Spleen (tissue), 7 donors: ENCODE data around the gene MYO15A.

Experiments used
- POLR2A ChIP-seq, 3 donors: fragments of 450-650 bp; IDR thresholded peaks; one replicate each; pipeline ENCODE4 v1.5.1; 2017; ENCODE audit warnings: antibody characterized with exemption in 3 of 3, mild to moderate bottlenecking in 1 of 3
- POLR2AphosphoS5 ChIP-seq, 3 donors: sonication (generic); formaldehyde crosslinking; IDR thresholded peaks; one replicate each; pipeline ENCODE4 v1.5.1; 2017; ENCODE audit warnings: antibody characterized with exemption in 3 of 3
- TF ChIP-seq, protein P1 (sequence below), 11 experiments: fragments of 200-600 bp in 7 of 11; fragments of 450-650 bp in 4 of 11; sonication (generic) in 4 of 11; IDR thresholded peaks in 8 of 11; conservative IDR thresholded peaks in 3 of 11; 1 replicate in 7 of 11; 2 replicates in 4 of 11; pipeline versions ENCODE4 v1.4.0 to v1.8.0; 2016 to 2021; ENCODE audit warnings: antibody characterized with exemption in 11 of 11, inconsistent platforms in 4 of 11, mild to moderate bottlenecking in 1 of 11
- donor health status: DM: no; HTN: no; CAD: no; lungs with moderate emphysema.
- donor health status: DM: no; HTN: no; CAD: no.
- donor health status: DM: no; HTN: no; CAD: no.

DNA sequence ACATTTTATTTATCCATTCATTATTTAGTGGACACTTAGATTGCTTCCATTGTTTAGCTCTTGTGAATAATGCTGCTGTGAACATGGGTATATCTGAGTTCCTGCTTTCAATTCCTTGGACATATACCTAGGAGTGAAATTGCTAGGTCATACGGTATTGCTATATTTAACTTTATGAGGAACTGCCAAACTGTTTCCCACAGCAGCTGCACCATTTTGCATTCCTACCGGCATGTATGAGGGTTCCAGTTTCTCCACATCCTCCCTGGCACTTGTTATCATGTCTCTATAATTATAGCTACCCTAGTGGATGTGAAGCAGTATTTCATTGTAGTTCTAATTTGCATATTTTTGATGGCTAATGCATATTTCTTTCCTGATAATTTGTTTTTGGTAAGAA, 44.5 kb upstream of the MYO15A start:
- TF ChIP-seq POLR2A (IDR thresholded peaks at IDR 0.05): no peak
- TF ChIP-seq, protein P1, sequence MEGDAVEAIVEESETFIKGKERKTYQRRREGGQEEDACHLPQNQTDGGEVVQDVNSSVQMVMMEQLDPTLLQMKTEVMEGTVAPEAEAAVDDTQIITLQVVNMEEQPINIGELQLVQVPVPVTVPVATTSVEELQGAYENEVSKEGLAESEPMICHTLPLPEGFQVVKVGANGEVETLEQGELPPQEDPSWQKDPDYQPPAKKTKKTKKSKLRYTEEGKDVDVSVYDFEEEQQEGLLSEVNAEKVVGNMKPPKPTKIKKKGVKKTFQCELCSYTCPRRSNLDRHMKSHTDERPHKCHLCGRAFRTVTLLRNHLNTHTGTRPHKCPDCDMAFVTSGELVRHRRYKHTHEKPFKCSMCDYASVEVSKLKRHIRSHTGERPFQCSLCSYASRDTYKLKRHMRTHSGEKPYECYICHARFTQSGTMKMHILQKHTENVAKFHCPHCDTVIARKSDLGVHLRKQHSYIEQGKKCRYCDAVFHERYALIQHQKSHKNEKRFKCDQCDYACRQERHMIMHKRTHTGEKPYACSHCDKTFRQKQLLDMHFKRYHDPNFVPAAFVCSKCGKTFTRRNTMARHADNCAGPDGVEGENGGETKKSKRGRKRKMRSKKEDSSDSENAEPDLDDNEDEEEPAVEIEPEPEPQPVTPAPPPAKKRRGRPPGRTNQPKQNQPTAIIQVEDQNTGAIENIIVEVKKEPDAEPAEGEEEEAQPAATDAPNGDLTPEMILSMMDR (IDR thresholded peaks at IDR 0.05 in 8 of 11, conservative IDR thresholded peaks at IDR 0.05 in 3 of 11): no peak
- no peak for TF ChIP-seq POLR2AphosphoS5 (IDR thresholded peaks at IDR 0.05)
